Neuron (in vitro differentiated cells): ENCODE results near the gene PPP2R5E.

Experiments used
- H2AFZ ChIP-seq: one replicate; pipeline ENCODE4 v1.6.1; 2013; ENCODE audit warnings: low read depth, mild to moderate bottlenecking, inconsistent platforms, low read length, moderate library complexity
- H3K27me3 ChIP-seq: one replicate; pipeline ENCODE4 v1.6.1; 2013; ENCODE audit warnings: low read length; ENCODE audit not compliant: insufficient read depth
- H3K36me3 ChIP-seq: one replicate; pipeline ENCODE4 v1.6.1; 2013; ENCODE audit warnings: low read length; ENCODE audit not compliant: insufficient read depth
- H3K4me1 ChIP-seq: one replicate; pipeline ENCODE4 v1.6.1; 2013; ENCODE audit warnings: low read length; ENCODE audit not compliant: insufficient read depth
- H3K4me3 ChIP-seq: 2 replicates; pipeline ENCODE4 v1.5.1; 2013; ENCODE audit warnings: mild to moderate bottlenecking, low read length, moderate library complexity
- H3K9me3 ChIP-seq: one replicate; pipeline ENCODE4 v1.6.1; 2013; ENCODE audit warnings: low read length

Gene PPP2R5E

GRCh38 chr14:63432888-63433552 is 110.2 kb downstream of the PPP2R5E start:
- no peak overlapping the region for H3K4me3 ChIP-seq
- H2AFZ ChIP-seq, result no peak overlapping the region
- H3K4me1 ChIP-seq, result peaks cover 9% of the 10 kb centered on the region
- H3K36me3 ChIP-seq, result no peaks in the 10 kb centered on the region
- H3K27me3 ChIP-seq, result no peaks in the 10 kb centered on the region
- H3K9me3 ChIP-seq, result no peaks in the 10 kb centered on the region

- no peak overlapping the region for H2AFZ ChIP-seq
- peaks cover 9% of the 10 kb centered on the region for H3K4me1 ChIP-seq
- H3K4me3 ChIP-seq, result no peak overlapping the region
- H3K36me3 ChIP-seq, result no peaks in the 10 kb centered on the region
- H3K9me3 ChIP-seq, result no peaks in the 10 kb centered on the region
- H3K27me3 ChIP-seq, result no peaks in the 10 kb centered on the region
These were observed 110.9 kb downstream of the PPP2R5E start for GRCh38 chr14:63432228-63432627.

- Histone ChIP-seq H3K4me1 (peaks cover 9% of the 10 kb centered on the region), H2AFZ (no peak overlapping the region), H3K9me3 (no peaks in the 10 kb centered on the region), H3K27me3 (no peaks in the 10 kb centered on the region), H3K36me3 (no peaks in the 10 kb centered on the region), H3K4me3 (no peak overlapping the region)
These were observed 111.7 kb downstream of the PPP2R5E start for GRCh38 chr14:63431466-63431865.

GRCh38 chr14:63428486-63428885 is 114.7 kb downstream of the PPP2R5E start:
- peaks cover 9% of the 10 kb centered on the region for H3K4me1 ChIP-seq
- no peaks in the 10 kb centered on the region for H3K9me3 ChIP-seq
- no peak overlapping the region for H2AFZ ChIP-seq
- H3K4me3 ChIP-seq, result no peak overlapping the region
- H3K27me3 ChIP-seq, result no peaks in the 10 kb centered on the region
- no peaks in the 10 kb centered on the region for H3K36me3 ChIP-seq

GRCh38 chr14:63426838-63427352 is 116.3 kb downstream of the PPP2R5E start:
- Histone ChIP-seq H2AFZ (no peak overlapping the region), H3K27me3 (no peaks in the 10 kb centered on the region), H3K9me3 (no peaks in the 10 kb centered on the region), H3K4me3 (no peak overlapping the region), H3K36me3 (peaks cover 3% of the 10 kb centered on the region), H3K4me1 (no peaks in the 10 kb centered on the region)

DNA sequence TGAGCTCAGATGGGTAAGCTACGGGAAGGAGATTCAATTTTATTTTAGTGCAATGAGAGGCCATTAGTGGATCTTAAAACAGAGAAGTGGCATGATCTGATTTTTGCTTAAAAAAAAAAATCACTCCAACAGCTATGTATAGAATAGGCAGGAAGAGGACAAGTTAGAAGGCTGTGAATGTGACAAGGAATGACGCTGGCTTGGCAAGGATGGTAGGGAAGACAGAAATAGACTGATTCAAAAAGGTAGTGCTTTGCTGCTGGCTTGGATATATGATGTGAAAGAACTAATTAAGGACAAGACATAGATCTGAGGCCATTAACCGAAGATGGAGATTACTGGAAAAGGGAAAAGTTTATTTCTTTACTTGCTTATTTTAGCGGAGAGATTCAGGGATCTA is 119.3 kb downstream of the PPP2R5E start:
- H3K36me3 ChIP-seq, result peaks cover 14% of the 10 kb centered on the region
- no peaks in the 10 kb centered on the region for H3K9me3 ChIP-seq
- H3K27me3 ChIP-seq, result no peaks in the 10 kb centered on the region
- H3K4me3 ChIP-seq, result no peak overlapping the region
- H3K4me1 ChIP-seq, result no peaks in the 10 kb centered on the region
- no peak overlapping the region for H2AFZ ChIP-seq

GRCh38 chr14:63423381-63423780 is 119.8 kb downstream of the PPP2R5E start:
- H2AFZ ChIP-seq, result no peak overlapping the region
- peaks cover 15% of the 10 kb centered on the region for H3K36me3 ChIP-seq
- no peaks in the 10 kb centered on the region for H3K27me3 ChIP-seq
- H3K4me3 ChIP-seq, result no peak overlapping the region
- H3K4me1 ChIP-seq, result no peaks in the 10 kb centered on the region
- no peaks in the 10 kb centered on the region for H3K9me3 ChIP-seq

DNA sequence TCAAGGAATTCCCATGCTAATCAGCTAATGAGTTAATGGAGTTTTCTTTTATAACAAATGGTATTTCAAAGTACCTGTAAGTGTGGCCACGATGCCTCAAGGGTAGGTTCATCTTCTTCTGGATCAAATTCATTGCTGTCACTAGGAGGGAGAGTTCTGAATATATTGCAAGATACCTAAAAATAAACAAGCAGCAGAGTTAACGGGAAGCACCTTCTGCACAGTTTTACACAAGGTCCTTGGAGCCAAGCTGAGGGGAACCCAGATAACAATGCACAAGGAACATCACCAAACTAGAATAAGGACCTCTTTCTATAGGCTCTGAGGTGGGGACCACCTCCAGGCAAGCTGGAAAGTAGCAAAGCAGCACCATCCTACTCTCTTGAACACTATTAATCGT is 121.3 kb downstream of the PPP2R5E start:
- Histone ChIP-seq H3K27me3 (no peaks in the 10 kb centered on the region), H3K36me3 (peaks cover 15% of the 10 kb centered on the region), H3K4me3 (no peak overlapping the region), H3K9me3 (no peaks in the 10 kb centered on the region), H3K4me1 (no peaks in the 10 kb centered on the region), H2AFZ (no peak overlapping the region)

DNA sequence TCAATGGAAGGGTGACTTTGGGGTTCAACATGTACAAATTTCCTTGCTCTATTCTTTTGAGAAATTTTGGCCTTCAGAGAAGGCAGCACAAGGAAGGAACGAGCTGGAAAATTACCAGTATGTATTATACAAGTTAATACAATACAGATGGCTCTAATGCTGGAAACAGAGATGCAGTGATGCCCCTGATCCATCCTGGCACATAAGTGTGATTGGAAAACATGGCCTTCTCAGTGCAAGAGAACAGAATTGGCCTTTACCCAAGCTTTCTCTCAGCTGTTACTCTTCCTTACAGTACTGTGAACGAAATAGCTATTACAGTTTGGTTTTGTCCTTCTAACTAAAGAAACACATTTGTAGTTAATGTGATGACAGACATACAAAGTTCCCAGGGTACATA is 122.0 kb downstream of the PPP2R5E start:
- Histone ChIP-seq H3K4me1 (no peaks in the 10 kb centered on the region), H3K9me3 (no peaks in the 10 kb centered on the region), H3K36me3 (peaks cover 15% of the 10 kb centered on the region), H3K4me3 (no peak overlapping the region), H3K27me3 (no peaks in the 10 kb centered on the region), H2AFZ (no peak overlapping the region)

DNA sequence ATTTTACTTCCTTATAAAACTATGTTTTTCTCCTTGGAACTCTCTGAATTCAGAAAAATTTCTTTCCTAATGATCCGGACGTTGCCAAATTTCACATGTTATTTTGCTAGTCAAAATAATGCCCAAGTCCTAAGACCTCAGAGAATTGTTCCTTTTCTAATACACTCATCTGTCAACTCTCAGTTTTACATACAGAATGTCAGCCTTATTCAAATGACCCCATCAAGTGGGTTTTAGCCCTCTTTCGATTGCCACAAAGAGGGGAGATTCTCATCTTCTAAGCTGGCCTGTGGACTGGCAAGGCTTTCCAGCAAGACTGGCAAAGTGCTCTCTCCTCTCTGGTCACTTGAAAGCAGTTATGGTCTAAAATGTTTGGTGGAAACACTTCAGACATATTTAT is 125.2 kb downstream of the PPP2R5E start:
- Histone ChIP-seq H3K4me1 (peaks cover under 1% of the 10 kb centered on the region), H3K9me3 (no peaks in the 10 kb centered on the region), H3K36me3 (peaks cover 28% of the 10 kb centered on the region)

DNA sequence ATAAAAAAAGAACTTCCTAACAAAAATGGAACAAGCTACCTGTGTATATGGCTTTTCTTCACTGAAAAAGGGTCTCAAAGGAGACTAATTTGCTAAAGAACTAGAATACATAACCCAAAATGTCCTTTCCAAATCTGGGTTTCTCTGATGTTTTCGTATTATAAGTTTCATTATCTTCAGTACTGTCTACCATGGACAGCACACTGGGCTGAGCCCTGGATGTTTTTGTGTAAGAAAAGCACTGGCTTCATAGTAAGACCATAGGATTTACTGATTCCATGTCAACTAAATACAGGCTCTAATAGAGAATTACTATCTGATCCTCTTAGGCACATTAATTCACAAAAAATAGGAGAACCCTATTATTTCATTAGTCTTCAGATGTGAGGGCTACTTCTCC is 130.2 kb downstream of the PPP2R5E start:
- H3K9me3 ChIP-seq, result no peaks in the 10 kb centered on the region
- peaks cover 19% of the 10 kb centered on the region for H3K36me3 ChIP-seq
- H2AFZ ChIP-seq, result no peak overlapping the region
- no peak overlapping the region for H3K4me3 ChIP-seq
- H3K4me1 ChIP-seq, result peaks cover 3% of the 10 kb centered on the region
- no peaks in the 10 kb centered on the region for H3K27me3 ChIP-seq

More for the DNA sequence above, 125.2 kb downstream of the PPP2R5E start:
- no peaks in the 10 kb centered on the region for H3K27me3 ChIP-seq
- H3K4me3 ChIP-seq, result no peak overlapping the region
- no peak overlapping the region for H2AFZ ChIP-seq

DNA sequence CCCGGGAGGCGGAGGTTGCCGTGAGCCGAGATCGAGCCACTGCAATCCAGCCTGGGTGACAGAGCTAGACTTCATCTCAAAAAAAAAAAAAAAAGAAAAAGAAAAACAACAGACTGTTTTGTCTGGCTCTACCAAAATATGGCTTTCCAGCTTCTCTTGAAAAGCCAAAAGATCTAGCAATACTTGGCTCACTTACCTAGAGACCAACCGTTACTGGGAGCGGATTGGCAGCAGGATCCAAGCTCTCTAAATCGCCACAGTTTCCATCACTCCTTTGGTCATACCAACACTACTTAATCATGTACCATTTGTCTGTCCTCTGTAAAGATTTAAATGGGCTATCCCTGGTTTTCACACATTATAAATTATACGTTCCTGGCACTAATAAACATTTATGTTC is 136.8 kb downstream of the PPP2R5E start:
- peaks cover 19% of the 10 kb centered on the region for H3K36me3 ChIP-seq
- no peaks in the 10 kb centered on the region for H3K9me3 ChIP-seq
- H3K4me3 ChIP-seq, result no peak overlapping the region
- no peaks in the 10 kb centered on the region for H3K4me1 ChIP-seq
- H3K27me3 ChIP-seq, result no peaks in the 10 kb centered on the region
- H2AFZ ChIP-seq, result no peak overlapping the region

DNA sequence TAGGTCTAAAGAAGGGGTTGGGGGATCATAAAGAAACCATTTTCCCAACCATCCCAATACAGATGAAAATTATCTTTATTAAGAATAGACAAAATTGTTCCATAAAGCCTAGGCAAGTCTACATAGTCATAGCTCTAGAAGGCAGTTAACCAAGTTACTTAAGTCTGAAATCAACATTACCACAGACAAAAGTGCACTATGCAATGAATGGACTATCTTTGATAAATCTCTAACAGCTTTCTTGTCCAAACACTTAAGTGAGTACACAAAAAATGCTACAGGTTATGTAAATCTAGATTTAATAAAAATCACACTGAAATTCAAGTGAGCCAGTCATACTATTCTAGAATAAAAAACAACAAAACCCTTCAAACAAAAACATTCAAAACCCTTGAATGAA is 137.5 kb downstream of the PPP2R5E start:
- H3K9me3 ChIP-seq, result no peaks in the 10 kb centered on the region
- H3K36me3 ChIP-seq, result peaks cover 22% of the 10 kb centered on the region
- H3K4me1 ChIP-seq, result no peaks in the 10 kb centered on the region

DNA sequence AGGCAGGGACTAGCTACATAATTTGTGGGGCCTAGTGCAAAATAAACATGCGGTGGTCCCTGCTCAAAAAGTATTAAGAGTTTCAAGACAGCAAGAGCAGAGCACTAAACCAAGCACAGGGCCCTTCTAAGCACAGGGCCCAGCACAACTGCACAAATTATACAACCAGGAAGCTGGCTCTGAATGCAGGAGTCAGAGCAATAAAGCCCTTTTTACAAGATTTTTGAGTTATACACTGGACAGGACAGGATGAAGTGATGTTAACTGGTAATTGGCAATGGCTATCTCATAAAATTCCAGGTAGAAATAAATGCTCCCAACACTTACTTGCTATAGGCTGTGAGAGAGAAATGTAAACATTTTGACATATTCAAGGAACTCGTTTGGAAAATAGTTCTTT is 138.3 kb downstream of the PPP2R5E start:
- H3K4me1 ChIP-seq, result no peaks in the 10 kb centered on the region
- H2AFZ ChIP-seq, result no peak overlapping the region
- no peaks in the 10 kb centered on the region for H3K27me3 ChIP-seq
- H3K4me3 ChIP-seq, result no peak overlapping the region
- no peaks in the 10 kb centered on the region for H3K9me3 ChIP-seq
- H3K36me3 ChIP-seq, result peaks cover 19% of the 10 kb centered on the region

More for the DNA sequence above, 137.5 kb downstream of the PPP2R5E start:
- Histone ChIP-seq H2AFZ (no peak overlapping the region), H3K4me3 (no peak overlapping the region), H3K27me3 (no peaks in the 10 kb centered on the region)
